GM18498 (cell line): ENCODE results near the gene DHRS3.

Source experiments
- ATAC-seq: cut with Tn5 transposase; IDR thresholded peaks from one replicate; pipeline ENCODE4 v1.9.1; 2021; ENCODE audit warnings: mild to moderate bottlenecking, moderate library complexity; ENCODE audit not compliant: unreplicated experiment

Gene DHRS3

GRCh38 chr1:12519693-12520364 lies 98.2 kb downstream of the DHRS3 start:
- no peak for ATAC-seq

DNA sequence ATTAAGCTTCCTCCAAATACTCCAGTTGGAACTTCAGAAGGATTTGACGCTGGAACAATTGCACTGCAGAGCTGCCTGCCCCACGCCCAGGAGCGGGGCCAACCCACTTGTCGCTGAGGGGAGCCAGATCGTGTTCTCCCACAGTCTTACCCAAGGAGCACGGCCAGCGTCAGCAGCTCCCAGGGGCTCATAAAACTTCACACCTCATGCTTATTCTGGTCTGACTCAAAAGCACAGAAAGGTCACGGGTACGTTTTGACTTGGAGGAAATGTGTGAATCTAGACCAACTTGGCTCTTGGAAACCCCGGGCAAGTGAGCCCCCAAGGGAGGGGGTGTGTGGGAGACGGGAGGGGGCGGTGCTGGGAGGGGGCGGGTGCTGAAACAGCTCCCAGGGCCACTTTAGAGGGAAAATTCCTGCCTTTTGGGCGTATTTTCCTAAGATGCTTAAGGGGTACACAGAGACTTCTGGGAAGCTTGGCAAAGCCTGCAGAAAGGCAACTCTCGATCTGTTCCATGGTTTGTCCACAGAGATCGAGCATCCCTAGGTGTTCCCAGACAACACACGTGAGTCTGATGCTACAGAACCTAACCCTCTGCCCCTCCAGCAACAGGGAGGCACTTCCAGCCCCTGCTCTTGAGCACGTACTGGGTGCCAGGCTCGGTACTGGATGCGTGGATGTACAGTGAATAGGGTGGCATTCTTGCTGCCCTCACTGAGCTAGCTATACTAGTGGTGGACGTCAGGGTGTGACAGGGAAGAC lies 98.9 kb downstream of the DHRS3 start:
- ATAC-seq, result no peak
